ENCODE results near the gene RGS7. TPM values are rescaled to one million over a fixed set of nuclear protein-coding genes. Genes with fewer than 3 reads are reported as not detected.
"Not testable (repeated sequence)": the region's sequence is repeated elsewhere in the genome, so short reads cannot be mapped to it uniquely, and the experiment has no call there.

RGS7 gene
- total RNA-seq, 4 donors from 2014 or later: 1.9 TPM; not detected in 3

- TF ChIP-seq CTCF (IDR thresholded peaks at IDR 0.05): no peak
- TF ChIP-seq POLR2A (IDR thresholded peaks at IDR 0.05): no peak
- H3K27ac ChIP-seq: no peak overlapping the region
- H3K4me3 ChIP-seq: no peak overlapping the region
- H3K9me3 ChIP-seq: no peaks in the 10 kb centered on the region
- no peaks in the 10 kb centered on the region for H3K36me3 ChIP-seq
- H3K4me1 ChIP-seq: peaks cover 0 to 8% (median 2%) of the 10 kb centered on the region in 4 donors
- no peaks in the 10 kb centered on the region for H3K27me3 ChIP-seq
- DNase-seq: no peak
Measured at GRCh38 chr1:241228339-241228738, 128.7 kb downstream of the RGS7 start.

- peaks cover 0 to 8% (median 2%) of the 10 kb centered on the region in 4 donors for H3K4me1 ChIP-seq
- no peak for TF ChIP-seq POLR2A (IDR thresholded peaks at IDR 0.05)
- TF ChIP-seq CTCF (IDR thresholded peaks at IDR 0.05): no peak
- no peaks in the 10 kb centered on the region for H3K9me3 ChIP-seq
- no peak for DNase-seq
- H3K27ac ChIP-seq: no peak overlapping the region
- no peaks in the 10 kb centered on the region for H3K36me3 ChIP-seq
- H3K4me3 ChIP-seq: no peak overlapping the region
- no peaks in the 10 kb centered on the region for H3K27me3 ChIP-seq
Measured at GRCh38 chr1:241225741-241226140, 131.3 kb downstream of the RGS7 start.

DNA sequence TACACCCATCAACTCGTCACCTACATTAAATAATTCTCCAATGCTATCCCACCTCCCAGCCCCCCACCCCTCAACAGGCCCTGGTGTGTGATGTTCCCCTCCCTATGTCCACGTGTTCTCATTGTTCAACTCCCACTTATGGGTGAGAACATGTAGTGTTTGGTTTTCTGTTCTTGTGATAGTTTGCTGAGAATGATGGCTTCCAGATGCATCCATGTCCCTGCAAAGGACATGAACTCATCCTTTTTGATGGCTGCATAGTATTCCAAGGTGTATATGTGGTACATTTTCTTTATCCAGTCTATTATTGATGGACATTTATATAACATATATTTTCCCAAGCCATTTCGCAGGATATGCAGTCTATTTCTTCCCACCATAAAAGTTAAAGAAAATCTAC, 132.8 kb downstream of the RGS7 start:
- DNase-seq, H3K27me3 ChIP-seq, H3K36me3 ChIP-seq, H3K27ac ChIP-seq, H3K4me3 ChIP-seq, H3K9me3 ChIP-seq, H3K4me1 ChIP-seq: not testable (repeated sequence)

DNA sequence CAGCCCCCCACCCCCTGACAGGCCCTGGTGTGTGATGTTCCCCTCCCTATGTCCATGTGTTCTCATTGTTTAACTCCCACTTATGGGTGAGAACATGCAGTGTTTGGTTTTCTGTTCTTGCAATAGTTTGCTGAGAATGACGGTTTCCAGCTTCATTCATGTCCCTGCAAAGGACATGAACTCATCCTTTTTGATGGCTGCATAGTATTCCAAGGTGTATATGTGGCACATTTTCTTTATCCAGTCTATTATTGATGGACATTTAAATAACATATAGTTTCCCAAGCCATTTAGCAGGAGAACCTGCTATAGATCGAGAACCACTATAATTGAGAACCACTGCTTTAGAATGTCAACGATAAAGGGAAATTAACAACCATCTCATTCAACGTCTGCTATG, 134.2 kb downstream of the RGS7 start:
- not testable (repeated sequence) for H3K36me3 ChIP-seq, H3K9me3 ChIP-seq, H3K4me3 ChIP-seq, H3K4me1 ChIP-seq, H3K27me3 ChIP-seq, H3K27ac ChIP-seq, DNase-seq

GRCh38 chr1:241221319-241221718, 135.7 kb downstream of the RGS7 start:
- H3K27ac ChIP-seq: no peak overlapping the region
- H3K9me3 ChIP-seq: no peaks in the 10 kb centered on the region
- no peaks in the 10 kb centered on the region for H3K36me3 ChIP-seq
- H3K27me3 ChIP-seq: no peaks in the 10 kb centered on the region
- no peak for DNase-seq
- no peak for TF ChIP-seq POLR2A (IDR thresholded peaks at IDR 0.05)
- TF ChIP-seq CTCF (IDR thresholded peaks at IDR 0.05): no peak
- H3K4me1 ChIP-seq: no peaks in the 10 kb centered on the region
- no peak overlapping the region for H3K4me3 ChIP-seq

GRCh38 chr1:241220913-241221312, 136.1 kb downstream of the RGS7 start:
- not testable (repeated sequence) for H3K27ac ChIP-seq, H3K4me3 ChIP-seq, DNase-seq, H3K27me3 ChIP-seq, H3K36me3 ChIP-seq, H3K9me3 ChIP-seq, H3K4me1 ChIP-seq

DNA sequence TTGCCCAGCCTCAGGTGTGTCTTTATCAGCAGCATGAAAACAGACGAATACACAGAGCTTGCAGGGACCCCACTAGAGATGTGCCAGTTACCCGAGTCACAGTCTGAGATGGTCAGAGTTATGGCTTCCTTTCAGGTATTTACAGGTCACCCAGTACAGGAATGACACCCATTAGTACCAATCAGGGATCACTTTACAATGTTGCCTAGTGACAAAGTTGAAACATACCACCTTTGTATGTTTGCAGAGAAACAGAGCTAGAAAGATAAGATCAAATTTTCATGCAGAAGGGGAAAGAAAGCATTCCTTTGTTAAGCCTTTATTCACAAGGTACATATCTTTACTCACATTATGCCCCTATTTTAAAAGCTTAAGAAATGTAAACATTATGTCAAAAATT, 137.6 kb downstream of the RGS7 start:
- no peak overlapping the region for H3K27ac ChIP-seq
- H3K27me3 ChIP-seq: no peaks in the 10 kb centered on the region
- H3K4me1 ChIP-seq: peaks cover 0 to 3% (median 0%) of the 10 kb centered on the region in 4 donors
- DNase-seq: no peak
- no peak overlapping the region for H3K4me3 ChIP-seq
- no peaks in the 10 kb centered on the region for H3K36me3 ChIP-seq
- H3K9me3 ChIP-seq: no peaks in the 10 kb centered on the region
- TF ChIP-seq POLR2A (IDR thresholded peaks at IDR 0.05): no peak
- no peak for TF ChIP-seq CTCF (IDR thresholded peaks at IDR 0.05)

Measured in Peyer's patch (tissue), 4 donors.